Thoracic aorta (tissue), 2 donors: Measurements from ENCODE around the gene TINCR. TPM values are rescaled to one million over a fixed set of nuclear protein-coding genes. Genes with fewer than 3 reads are reported as not detected.

Experiments
- ATAC-seq: fragments of 150-250 bp; one replicate; pipeline ENCODE4 v1.8.0; 2017; ENCODE audit warnings: low read depth; ENCODE audit not compliant: insufficient number of reproducible peaks, low FRiP score
- DNase-seq: peaks from one replicate; pipeline ENCODE4 v3.0.0-alpha.2; 2020; ENCODE audit warnings: low spot score
- H3K27ac ChIP-seq, 2 donors: fragments of 200-600 bp; sonication (generic); 1 replicate in 1 of 2; 2 replicates in 1 of 2; pipeline ENCODE4 v1.5.1; 2016; ENCODE audit warnings: mild to moderate bottlenecking in 2 of 2, moderate library complexity in 2 of 2
- H3K27me3 ChIP-seq: fragments of 200-600 bp; sonication (generic); replicated peaks from 2 replicates; pipeline ENCODE4 v1.6.0; 2016; ENCODE audit warnings: mild to moderate bottlenecking; ENCODE audit not compliant: insufficient read depth
- H3K36me3 ChIP-seq: fragments of 200-600 bp; sonication (generic); one replicate; pipeline ENCODE4 v1.5.1; 2016
- H3K4me1 ChIP-seq, 2 donors: fragments of 200-600 bp; sonication (generic); 1 replicate in 1 of 2; 2 replicates in 1 of 2; pipeline versions ENCODE4 v1.5.1 to v1.6.0; 2016; ENCODE audit warnings: low read depth in 2 of 2, mild to moderate bottlenecking in 1 of 2; ENCODE audit not compliant: control insufficient read depth in 1 of 2
- H3K4me3 ChIP-seq: fragments of 200-600 bp; sonication (generic); 2 replicates; pipeline ENCODE4 v1.5.1; 2016; ENCODE audit warnings: mild to moderate bottlenecking
- H3K9me3 ChIP-seq: fragments of 200-600 bp; sonication (generic); 2 replicates; pipeline ENCODE4 v1.5.1; 2016
- total RNA-seq, 2 donors: library from RNA; depleted of rRNA; stranded (reverse); fragments of >200 nt; gene quantifications; one replicate each; pipeline versions ENCODE4 v1.1.0 to v1.2.3, GENCODE V29; 2016
- TF ChIP-seq, protein P1 (sequence below): fragments of 200-600 bp; sonication (generic); IDR thresholded peaks from one replicate; pipeline ENCODE4 v1.5.1; 2019; ENCODE audit warnings: antibody characterized with exemption

The TINCR gene
- total RNA-seq, 2 donors from 2014 or later = 0.56 to 2.0 TPM

DNA sequence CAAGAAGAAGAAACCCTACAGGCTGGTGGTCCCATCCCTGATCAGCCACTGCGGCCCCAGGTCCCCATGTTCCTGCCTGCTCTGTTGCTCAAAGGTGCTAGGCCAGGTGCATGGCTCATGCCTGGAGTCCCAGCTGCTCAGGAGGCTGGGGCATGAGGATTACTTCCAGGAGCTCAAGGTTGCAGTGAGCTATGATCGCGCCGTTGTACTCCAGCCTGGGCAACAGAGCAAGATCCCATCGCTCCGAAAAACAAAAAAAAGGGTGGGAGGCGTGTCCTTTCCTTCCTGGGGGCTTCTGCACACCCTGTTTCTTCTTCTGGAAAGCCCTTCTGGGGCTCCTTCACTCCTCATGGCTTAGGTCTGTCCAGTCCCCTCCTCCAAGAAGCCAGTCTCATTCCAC lies 11.9 kb upstream of the TINCR start:
- TF ChIP-seq, protein P1, sequence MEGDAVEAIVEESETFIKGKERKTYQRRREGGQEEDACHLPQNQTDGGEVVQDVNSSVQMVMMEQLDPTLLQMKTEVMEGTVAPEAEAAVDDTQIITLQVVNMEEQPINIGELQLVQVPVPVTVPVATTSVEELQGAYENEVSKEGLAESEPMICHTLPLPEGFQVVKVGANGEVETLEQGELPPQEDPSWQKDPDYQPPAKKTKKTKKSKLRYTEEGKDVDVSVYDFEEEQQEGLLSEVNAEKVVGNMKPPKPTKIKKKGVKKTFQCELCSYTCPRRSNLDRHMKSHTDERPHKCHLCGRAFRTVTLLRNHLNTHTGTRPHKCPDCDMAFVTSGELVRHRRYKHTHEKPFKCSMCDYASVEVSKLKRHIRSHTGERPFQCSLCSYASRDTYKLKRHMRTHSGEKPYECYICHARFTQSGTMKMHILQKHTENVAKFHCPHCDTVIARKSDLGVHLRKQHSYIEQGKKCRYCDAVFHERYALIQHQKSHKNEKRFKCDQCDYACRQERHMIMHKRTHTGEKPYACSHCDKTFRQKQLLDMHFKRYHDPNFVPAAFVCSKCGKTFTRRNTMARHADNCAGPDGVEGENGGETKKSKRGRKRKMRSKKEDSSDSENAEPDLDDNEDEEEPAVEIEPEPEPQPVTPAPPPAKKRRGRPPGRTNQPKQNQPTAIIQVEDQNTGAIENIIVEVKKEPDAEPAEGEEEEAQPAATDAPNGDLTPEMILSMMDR = no peak
- ATAC-seq (no peak), DNase-seq (no peak)
- Histone ChIP-seq H3K9me3 (no peaks in the 10 kb centered on the region), H3K27ac (no peak overlapping the region), H3K4me1 (peaks cover 0 to 4% of the 10 kb centered on the region in 2 donors), H3K27me3 (no peaks in the 10 kb centered on the region), H3K4me3 (no peak overlapping the region), H3K36me3 (no peaks in the 10 kb centered on the region)

GRCh38 chr19:5579286-5579685 lies 11.5 kb upstream of the TINCR start:
- Histone ChIP-seq H3K27ac (no peak overlapping the region), H3K27me3 (no peaks in the 10 kb centered on the region), H3K4me1 (peaks cover 0 to 4% of the 10 kb centered on the region in 2 donors), H3K4me3 (no peak overlapping the region), H3K9me3 (no peaks in the 10 kb centered on the region), H3K36me3 (no peaks in the 10 kb centered on the region)
- DNase-seq (no peak), ATAC-seq (no peak)
- TF ChIP-seq, protein P1 = no peak

DNA sequence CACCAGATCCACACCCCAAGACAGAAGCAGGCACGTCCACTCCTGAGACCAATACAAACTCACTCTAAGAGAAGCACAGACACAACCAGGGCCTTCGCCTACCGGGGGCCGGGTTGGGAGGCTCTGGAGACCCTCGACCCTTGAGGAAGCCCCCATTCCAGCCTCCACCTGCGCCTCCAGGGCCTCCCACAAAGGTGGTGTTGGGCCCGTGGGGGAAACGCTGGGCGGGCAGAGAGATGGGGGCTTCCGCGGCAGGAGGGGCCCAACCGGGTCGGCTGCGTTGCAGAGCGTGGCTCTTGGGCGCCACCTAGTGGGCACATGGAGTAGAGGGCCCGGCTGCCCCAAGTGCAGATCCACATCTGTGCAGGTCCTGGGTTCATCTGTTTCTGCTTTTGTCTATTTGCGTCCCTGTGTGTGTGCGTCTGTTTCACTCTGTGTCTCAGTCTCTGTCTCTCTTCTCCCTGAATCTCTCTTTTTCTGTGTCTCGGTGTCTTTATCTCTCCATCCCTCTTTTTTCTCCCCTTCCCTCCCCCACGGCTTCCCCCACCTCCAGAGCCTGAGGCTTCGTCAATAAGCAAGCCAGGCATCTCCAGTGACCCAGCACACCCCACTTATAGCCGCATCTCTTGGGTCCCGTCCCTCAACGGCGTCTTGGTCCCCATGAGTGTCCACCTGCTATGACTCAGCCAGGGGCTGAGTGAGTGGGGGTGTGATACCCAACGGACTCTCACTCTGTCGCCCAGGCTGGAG lies 10.5 kb upstream of the TINCR start:
- TF ChIP-seq, protein P1 = peak; percentile 97
- ATAC-seq = no peak
- Histone ChIP-seq H3K4me1 (peaks cover 0 to 4% of the 10 kb centered on the region in 2 donors), H3K27me3 (no peaks in the 10 kb centered on the region), H3K36me3 (no peaks in the 10 kb centered on the region), H3K4me3 (peak overlapping the region; percentile 37), H3K9me3 (no peaks in the 10 kb centered on the region), H3K27ac (no peak overlapping the region)
- DNase-seq = no peak

DNA sequence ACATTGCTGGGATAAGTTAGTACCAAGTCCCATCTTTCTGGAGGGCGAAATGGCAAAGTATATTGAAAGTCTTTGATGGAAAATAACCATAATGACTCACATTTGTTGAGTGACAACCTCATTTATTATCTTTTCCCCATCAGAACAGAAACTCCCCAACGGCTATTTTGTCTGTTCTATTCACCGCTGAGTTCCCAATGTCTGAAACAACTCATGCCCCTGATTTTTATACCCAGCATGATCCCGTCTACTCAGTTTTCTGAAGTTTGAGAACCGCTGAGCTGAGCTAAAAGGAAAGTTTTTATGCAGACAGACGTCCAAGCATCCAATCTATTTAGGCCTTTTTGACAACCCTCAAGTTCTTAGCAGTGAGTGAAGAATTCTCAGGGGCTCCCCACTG lies 7.8 kb upstream of the TINCR start:
- Histone ChIP-seq H3K4me3 (no peak overlapping the region), H3K36me3 (no peaks in the 10 kb centered on the region), H3K9me3 (no peaks in the 10 kb centered on the region), H3K4me1 (peaks cover 0 to 4% of the 10 kb centered on the region in 2 donors), H3K27me3 (no peaks in the 10 kb centered on the region), H3K27ac (no peak overlapping the region)
- DNase-seq (no peak), ATAC-seq (no peak)
- TF ChIP-seq, protein P1 = no peak

- TF ChIP-seq, protein P1 = no peak
- no peak overlapping the region for H3K4me3 ChIP-seq
- no peak overlapping the region for H3K27ac ChIP-seq
- H3K9me3 ChIP-seq = no peaks in the 10 kb centered on the region
- no peaks in the 10 kb centered on the region for H3K4me1 ChIP-seq
- no peaks in the 10 kb centered on the region for H3K36me3 ChIP-seq
- DNase-seq (no peak), ATAC-seq (no peak)
- no peaks in the 10 kb centered on the region for H3K27me3 ChIP-seq
Measured at GRCh38 chr19:5572556-5573286, 5.0 kb upstream of the TINCR start.
